ENCODE results near the gene SMG7. TPM values are rescaled to one million over a fixed set of nuclear protein-coding genes. Genes with fewer than 3 reads are reported as not detected.
"Not testable (repeated sequence)": the region's sequence is repeated elsewhere in the genome, so short reads cannot be mapped to it uniquely, and the experiment has no call there.

The SMG7 gene
- 22.4 TPM for total RNA-seq

GRCh38 chr1:183472488-183473216 lies at the start of gene SMG7:
Gene SMG7 (plus strand): TSS chr1:183472499. CDS start chr1:183472621, 122 bp downstream.
- peak; percentile 24 for DNase-seq

- DNase-seq, result no peak
Measured at GRCh38 chr1:183423541-183423940, 48.8 kb upstream of the SMG7 start.

- no peak for DNase-seq
Measured at GRCh38 chr1:183424691-183425090, 47.6 kb upstream of the SMG7 start.

GRCh38 chr1:183427591-183427990 lies 44.7 kb upstream of the SMG7 start:
- not testable (repeated sequence) for DNase-seq

- DNase-seq, result no peak
Measured at GRCh38 chr1:183431840-183432547, 40.3 kb upstream of the SMG7 start.

- no peak for DNase-seq
Measured at GRCh38 chr1:183432548-183432875, 39.8 kb upstream of the SMG7 start.

GRCh38 chr1:183433703-183434102 lies 38.6 kb upstream of the SMG7 start:
- DNase-seq, result no peak

- DNase-seq, result no peak
Measured at GRCh38 chr1:183435497-183435896, 36.8 kb upstream of the SMG7 start.

GRCh38 chr1:183438060-183438459 lies 34.2 kb upstream of the SMG7 start:
- DNase-seq, result no peak

- peak; percentile 26 for DNase-seq
Measured at GRCh38 chr1:183443011-183443410, 29.3 kb upstream of the SMG7 start.

- DNase-seq, result no peak
Measured at GRCh38 chr1:183443466-183443865, 28.8 kb upstream of the SMG7 start.

- peak; percentile 1 for DNase-seq
Measured at GRCh38 chr1:183444243-183444642, 28.1 kb upstream of the SMG7 start.

- DNase-seq, result no peak
Measured at GRCh38 chr1:183449223-183449770, 23.0 kb upstream of the SMG7 start.

GRCh38 chr1:183450093-183450492 lies 22.2 kb upstream of the SMG7 start:
- DNase-seq, result no peak

- DNase-seq, result no peak
Measured at GRCh38 chr1:183454377-183454776, 17.9 kb upstream of the SMG7 start.

GRCh38 chr1:183456826-183457225 lies 15.5 kb upstream of the SMG7 start:
- DNase-seq, result no peak

GRCh38 chr1:183457449-183457848 lies 14.8 kb upstream of the SMG7 start:
- DNase-seq, result no peak

- no peak for DNase-seq
Measured at GRCh38 chr1:183460596-183460995, 11.7 kb upstream of the SMG7 start.

GRCh38 chr1:183461350-183461749 lies 10.9 kb upstream of the SMG7 start:
- DNase-seq, result no peak

- DNase-seq, result no peak
Measured at GRCh38 chr1:183463566-183463965, 8.7 kb upstream of the SMG7 start.

GRCh38 chr1:183466781-183467180 lies 5.5 kb upstream of the SMG7 start:
- no peak for DNase-seq

GRCh38 chr1:183467687-183468086 lies 4.6 kb upstream of the SMG7 start:
- DNase-seq, result no peak

GRCh38 chr1:183470147-183470960 lies 1.9 kb upstream of the SMG7 start:
- DNase-seq, result peak; percentile 67

Measured in skin of body (tissue), 2 donors.